ENCODE data around the gene CTDNEP1.

DNA sequence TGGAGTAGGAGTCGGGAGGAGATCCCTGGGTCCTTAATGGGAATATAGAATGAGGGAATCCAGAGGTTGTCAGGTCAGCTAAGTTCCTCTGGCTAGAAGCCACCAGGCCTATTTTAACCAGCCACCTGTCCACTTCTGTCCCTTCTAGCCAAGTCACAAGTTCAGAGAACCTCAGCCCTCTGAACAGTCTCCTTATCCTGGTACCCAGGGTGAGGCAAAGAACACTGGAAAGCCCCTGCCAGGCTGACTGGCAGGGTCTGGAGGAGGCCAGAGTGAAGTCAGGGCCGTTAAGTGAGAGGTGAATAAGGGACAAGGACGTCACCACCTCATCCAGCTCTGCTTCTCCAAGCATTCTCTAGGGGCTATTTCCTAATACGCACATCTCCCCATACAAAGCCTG lies 2.7 kb downstream of the CTDNEP1 start:
- TF ChIP-seq, protein P1, sequence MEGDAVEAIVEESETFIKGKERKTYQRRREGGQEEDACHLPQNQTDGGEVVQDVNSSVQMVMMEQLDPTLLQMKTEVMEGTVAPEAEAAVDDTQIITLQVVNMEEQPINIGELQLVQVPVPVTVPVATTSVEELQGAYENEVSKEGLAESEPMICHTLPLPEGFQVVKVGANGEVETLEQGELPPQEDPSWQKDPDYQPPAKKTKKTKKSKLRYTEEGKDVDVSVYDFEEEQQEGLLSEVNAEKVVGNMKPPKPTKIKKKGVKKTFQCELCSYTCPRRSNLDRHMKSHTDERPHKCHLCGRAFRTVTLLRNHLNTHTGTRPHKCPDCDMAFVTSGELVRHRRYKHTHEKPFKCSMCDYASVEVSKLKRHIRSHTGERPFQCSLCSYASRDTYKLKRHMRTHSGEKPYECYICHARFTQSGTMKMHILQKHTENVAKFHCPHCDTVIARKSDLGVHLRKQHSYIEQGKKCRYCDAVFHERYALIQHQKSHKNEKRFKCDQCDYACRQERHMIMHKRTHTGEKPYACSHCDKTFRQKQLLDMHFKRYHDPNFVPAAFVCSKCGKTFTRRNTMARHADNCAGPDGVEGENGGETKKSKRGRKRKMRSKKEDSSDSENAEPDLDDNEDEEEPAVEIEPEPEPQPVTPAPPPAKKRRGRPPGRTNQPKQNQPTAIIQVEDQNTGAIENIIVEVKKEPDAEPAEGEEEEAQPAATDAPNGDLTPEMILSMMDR (IDR thresholded peaks at IDR 0.05) = no peak
- no peak for TF ChIP-seq POLR2AphosphoS5 (IDR thresholded peaks at IDR 0.05; ENCODE audit: insufficient read depth in 1 of 2, low read depth in 1 of 2)

Data from vagina (tissue), 2 donors.